Muscle layer of duodenum (tissue), 2 donors: ENCODE measurements around the gene CTRB2.
"Not testable (repeated sequence)": the region's sequence is repeated elsewhere in the genome, so short reads cannot be mapped to it uniquely, and the experiment has no call there.

Experiments used
- H3K27ac ChIP-seq: one replicate; pipeline ENCODE4 v1.7.0; 2013; ENCODE audit warnings: mild to moderate bottlenecking, low read length
- H3K27me3 ChIP-seq: one replicate; pipeline ENCODE4 v1.7.0; 2013; ENCODE audit warnings: low read depth, mild to moderate bottlenecking, control low read depth, low read length
- H3K36me3 ChIP-seq, 2 donors: one replicate each; pipeline ENCODE4 v1.7.0; 2013; ENCODE audit warnings: low read length in 2 of 2, control low read depth in 1 of 2, mild to moderate bottlenecking in 1 of 2; ENCODE audit not compliant: insufficient read depth in 2 of 2, control insufficient read depth in 1 of 2
- H3K4me1 ChIP-seq, 2 donors: one replicate each; pipeline ENCODE4 v1.7.0; 2013; ENCODE audit warnings: low read length in 2 of 2, mild to moderate bottlenecking in 2 of 2, control low read depth in 1 of 2, moderate library complexity in 1 of 2; ENCODE audit not compliant: insufficient read depth in 2 of 2, control insufficient read depth in 1 of 2
- H3K4me3 ChIP-seq, 2 donors: one replicate each; pipeline ENCODE4 v1.7.0; 2013; ENCODE audit warnings: low read length in 2 of 2, low read depth in 1 of 2, mild to moderate bottlenecking in 1 of 2
- H3K9me3 ChIP-seq, 2 donors: one replicate each; pipeline ENCODE4 v1.7.0; 2013; ENCODE audit warnings: low read length in 2 of 2, control low read depth in 1 of 2, mild to moderate bottlenecking in 1 of 2; ENCODE audit not compliant: control insufficient read depth in 1 of 2
- donor health status: healthy.

The CTRB2 gene

DNA sequence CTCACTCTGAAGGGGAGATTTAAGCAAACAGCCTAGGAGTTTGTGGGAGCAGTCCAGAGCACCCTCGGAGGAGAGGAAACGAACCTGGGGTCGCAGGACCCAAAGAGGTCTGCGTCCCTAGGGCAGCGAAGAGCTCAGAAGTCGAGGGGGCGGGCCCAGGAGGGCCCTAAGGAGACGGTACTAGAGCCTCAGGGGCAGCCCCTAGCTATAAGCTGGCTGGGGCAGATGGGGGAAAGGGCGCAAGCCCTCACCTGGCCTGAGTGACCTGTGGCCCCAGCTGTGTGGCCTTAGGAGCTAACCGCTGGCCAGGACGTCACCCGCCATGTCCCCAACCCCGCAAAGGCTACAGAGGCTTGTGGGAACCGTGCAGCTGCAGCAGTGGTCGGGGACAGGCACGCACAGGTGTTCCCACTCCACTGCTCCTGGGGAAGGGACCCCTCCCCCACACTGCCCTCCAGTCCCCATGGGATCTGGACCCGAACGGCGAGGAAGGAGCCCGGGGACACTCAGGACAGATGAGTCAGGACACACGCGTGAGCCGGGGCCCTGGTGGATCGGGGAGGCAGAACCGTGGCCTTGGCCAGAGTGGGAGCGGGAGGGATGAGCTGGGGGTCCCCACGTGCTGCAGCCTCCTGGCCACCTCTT lies 2.0 kb upstream of the CTRB2 start:
- Histone ChIP-seq H3K27ac (no peak overlapping the region), H3K27me3 (no peaks in the 10 kb centered on the region), H3K36me3 (no peaks in the 10 kb centered on the region), H3K4me3 (no peak overlapping the region), H3K9me3 (no peaks in the 10 kb centered on the region), H3K4me1 (no peaks in the 10 kb centered on the region)

DNA sequence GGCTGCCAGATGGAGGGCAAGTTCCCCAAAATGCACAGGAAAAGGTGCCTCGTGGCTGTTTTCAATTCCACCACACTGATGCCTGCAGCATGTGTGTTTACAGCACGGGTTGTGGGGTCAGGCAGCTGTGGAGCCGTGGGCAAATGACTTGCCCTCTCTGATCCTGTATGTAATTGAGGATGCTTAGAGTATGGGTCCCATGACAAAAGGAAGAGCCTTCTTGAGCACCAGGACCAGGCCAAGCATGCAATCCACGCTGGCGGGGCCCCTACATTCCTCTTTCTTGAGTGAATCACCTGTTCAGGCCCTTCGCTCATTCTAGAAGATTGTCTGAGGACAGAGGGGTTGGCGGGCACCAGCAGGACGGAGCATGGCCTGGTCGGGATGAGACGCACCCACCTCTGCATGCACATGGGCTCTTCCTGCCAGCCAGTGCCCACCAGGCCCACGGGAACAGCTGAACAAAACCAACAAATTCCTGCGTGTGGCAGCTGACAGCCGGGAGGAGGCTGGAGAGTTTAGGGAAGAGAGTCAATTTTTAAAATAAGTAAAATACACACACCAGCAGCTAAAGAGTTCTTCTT lies 1.4 kb upstream of the CTRB2 start:
- Histone ChIP-seq H3K36me3 (no peaks in the 10 kb centered on the region), H3K4me1 (no peaks in the 10 kb centered on the region), H3K27me3 (no peaks in the 10 kb centered on the region), H3K4me3 (no peak overlapping the region), H3K27ac (no peak overlapping the region), H3K9me3 (no peaks in the 10 kb centered on the region)

DNA sequence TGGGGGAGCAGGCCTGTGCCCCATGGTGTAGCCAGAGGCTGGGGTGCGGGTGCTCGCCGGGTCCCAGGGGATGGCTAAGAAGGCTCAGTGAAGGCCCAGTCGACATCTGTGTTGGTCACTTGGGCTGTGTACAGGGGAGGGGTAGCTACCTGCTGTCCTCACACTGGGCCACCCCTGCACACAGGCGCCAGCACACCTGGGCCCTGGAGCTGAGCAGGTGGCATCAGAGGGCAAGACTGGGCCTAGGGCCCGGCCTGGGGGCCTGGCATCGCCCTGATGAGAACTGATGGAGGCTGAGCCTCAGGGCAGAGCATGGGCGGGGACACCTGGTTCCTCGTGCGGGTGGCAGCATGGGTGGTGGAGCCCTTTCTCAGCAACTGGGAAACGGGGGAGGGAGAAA lies 870 bp upstream of the CTRB2 start:
- H3K36me3 ChIP-seq: no peaks in the 10 kb centered on the region
- no peak overlapping the region for H3K4me3 ChIP-seq
- no peaks in the 10 kb centered on the region for H3K9me3 ChIP-seq
- H3K27ac ChIP-seq: no peak overlapping the region
- no peaks in the 10 kb centered on the region for H3K4me1 ChIP-seq
- no peaks in the 10 kb centered on the region for H3K27me3 ChIP-seq

DNA sequence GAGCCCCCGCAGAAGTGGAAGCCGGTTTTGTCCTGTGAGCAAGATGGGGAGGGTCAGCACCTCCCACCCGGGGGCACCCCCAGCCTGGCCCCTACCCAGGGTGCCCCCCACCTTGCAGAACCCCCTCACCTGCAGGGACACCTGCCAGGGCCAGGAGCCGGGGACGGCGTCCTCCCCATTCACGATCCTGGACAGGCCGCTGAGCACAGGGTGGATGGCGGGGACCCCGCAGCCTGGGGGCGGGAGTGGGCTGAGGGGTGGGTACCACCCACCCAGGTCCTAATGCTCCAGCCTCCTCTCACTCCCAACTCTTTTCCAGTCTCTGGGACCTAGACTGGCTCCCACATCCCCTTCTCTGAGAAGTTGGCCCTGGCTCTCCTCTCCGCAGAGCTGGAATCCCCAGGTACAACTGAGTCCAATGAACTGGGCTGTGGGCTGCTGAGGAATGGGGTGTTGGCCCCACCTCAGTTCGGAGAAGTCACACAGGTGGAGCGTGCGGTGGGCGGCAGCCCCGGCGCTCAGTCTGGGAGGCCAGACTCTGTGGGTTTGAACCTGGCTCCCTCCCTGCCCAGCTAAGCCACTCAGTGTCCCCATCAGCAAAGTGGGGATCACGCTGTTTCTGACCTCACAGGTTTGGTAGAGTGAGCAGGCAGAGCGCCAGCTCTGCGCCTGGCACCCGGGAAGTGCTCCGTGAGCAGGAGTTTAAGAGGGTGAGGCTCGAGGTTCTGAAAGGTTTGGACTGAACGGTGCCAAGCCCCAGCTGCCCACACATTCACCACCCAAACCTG lies 806 bp downstream of the CTRB2 start:
- H3K4me1 ChIP-seq, H3K36me3 ChIP-seq, H3K4me3 ChIP-seq, H3K27me3 ChIP-seq, H3K27ac ChIP-seq, H3K9me3 ChIP-seq: not testable (repeated sequence)

DNA sequence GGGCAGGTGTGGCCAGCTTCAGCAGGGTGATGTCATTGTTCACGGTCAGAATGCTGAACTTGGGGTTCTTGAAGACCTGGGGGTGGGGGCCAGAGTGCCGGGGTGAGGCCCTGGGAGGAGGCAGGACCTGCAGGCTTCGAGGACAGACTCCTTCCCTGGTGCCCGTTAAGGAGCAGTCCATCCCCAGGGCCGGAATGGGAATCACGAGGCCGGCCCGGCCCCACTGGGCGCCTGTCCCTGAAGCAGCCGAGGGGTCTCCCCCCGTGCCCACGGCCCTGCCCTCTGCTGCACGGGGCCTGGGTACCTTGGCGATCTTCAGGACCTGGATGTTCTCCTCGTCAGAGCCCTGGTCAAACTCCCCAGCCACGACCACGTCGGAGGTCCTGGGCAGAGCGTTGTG lies 1.5 kb downstream of the CTRB2 start:
- H3K9me3 ChIP-seq, H3K4me1 ChIP-seq, H3K27ac ChIP-seq, H3K27me3 ChIP-seq, H3K36me3 ChIP-seq, H3K4me3 ChIP-seq: not testable (repeated sequence)

DNA sequence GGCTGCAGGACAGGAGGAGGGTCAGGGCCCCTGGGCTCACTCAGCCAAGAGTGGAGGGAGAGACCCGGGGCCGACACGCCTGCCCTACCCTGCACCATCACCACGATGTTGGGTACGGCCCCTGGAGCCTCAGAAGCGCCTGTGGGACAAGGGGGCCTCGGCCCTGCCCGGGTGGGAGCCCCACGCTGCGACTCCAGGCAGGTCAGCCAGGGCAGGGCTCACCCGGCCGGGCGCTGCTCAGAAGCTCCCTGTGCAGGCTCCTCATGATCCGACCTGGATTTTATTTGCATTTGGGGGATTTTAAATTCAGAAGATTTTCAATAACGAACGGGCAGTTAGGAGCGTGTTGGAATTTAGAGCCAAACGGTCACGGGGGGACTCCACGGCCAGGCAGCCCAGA lies 2.1 kb downstream of the CTRB2 start:
- not testable (repeated sequence) for H3K27ac ChIP-seq, H3K9me3 ChIP-seq, H3K4me3 ChIP-seq, H3K36me3 ChIP-seq, H3K27me3 ChIP-seq, H3K4me1 ChIP-seq

DNA sequence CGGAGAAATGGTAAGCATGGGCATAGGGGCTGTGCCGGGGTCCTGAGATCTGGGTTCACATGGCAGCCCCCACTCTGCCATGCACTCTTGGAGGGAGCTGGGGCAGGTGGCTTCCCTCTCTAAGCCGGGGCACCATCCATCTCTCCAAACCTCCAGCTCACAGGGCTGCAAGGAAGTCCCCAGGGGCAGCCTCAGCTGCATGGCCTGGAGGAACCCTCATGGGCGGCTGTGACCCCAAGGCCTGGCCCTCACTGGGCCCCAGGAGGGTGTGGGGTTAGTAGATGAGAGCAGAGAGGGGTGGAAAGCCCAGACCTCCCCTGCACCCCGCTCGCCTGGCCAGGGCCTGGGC lies 2.6 kb downstream of the CTRB2 start:
- Histone ChIP-seq H3K27ac (no peak overlapping the region), H3K36me3 (no peaks in the 10 kb centered on the region), H3K4me1 (no peaks in the 10 kb centered on the region), H3K4me3 (no peak overlapping the region), H3K27me3 (no peaks in the 10 kb centered on the region), H3K9me3 (no peaks in the 10 kb centered on the region)

DNA sequence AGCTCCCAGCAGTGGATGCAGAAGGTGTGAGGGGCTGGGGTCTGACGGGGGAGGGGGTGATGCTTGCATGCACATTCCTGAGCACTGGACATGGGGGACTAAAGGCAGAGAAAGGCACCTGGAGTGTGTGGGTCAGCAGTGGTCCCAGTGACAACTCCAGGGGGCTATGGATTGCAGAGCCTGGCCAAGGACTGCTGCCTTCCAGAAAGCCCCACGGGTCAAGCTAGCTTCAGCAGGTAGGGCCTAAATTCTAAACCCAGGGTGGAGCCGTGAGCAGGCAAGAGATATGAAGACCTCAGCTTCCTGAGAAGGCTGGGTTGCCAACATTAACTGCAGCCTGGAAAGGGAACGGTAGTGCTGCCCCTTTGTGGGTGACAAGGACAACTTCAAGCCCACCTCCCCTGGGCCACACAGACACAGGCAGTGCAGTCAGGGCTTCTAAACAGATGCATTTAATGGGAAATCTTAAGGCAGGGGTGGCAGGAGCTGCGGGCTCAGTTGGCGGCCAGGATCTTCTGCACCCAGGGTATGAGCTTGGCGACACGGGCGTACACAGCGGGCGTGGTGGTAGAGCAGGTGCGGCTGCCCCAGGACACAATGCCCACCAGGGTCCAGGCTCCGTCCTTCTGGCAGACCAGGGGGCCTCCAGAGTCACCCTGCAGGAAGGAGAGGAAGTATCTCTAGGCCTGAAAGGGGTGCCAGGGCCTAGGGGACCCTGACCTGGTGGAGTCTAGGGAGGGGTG lies 3.1 kb downstream of the CTRB2 start:
- no peaks in the 10 kb centered on the region for H3K36me3 ChIP-seq
- H3K4me3 ChIP-seq: no peak overlapping the region
- no peak overlapping the region for H3K27ac ChIP-seq
- no peaks in the 10 kb centered on the region for H3K4me1 ChIP-seq
- no peaks in the 10 kb centered on the region for H3K9me3 ChIP-seq
- no peaks in the 10 kb centered on the region for H3K27me3 ChIP-seq

DNA sequence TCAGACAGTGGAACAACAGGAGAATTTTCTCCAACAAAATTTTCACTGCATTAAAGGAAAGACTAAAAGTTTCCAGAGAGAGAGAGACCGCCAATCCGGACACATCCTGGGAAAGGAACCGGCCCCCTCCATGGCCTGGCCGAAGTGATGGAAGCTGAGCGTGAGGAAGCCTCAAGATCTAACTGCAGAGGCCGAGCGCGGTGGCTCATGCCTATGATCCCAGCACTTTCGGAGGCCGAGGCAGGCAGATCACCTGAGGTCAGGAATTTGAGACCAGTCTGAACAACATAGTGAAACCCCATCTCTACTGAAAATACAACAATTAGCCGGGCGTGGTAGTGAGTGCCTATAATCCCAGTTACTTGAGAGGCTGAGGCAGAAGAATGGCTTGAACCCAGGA lies 3.9 kb downstream of the CTRB2 start:
- Histone ChIP-seq H3K27me3 (no peaks in the 10 kb centered on the region), H3K4me1 (peaks cover 0 to 2% of the 10 kb centered on the region in 2 donors), H3K36me3 (no peaks in the 10 kb centered on the region), H3K27ac (no peak overlapping the region), H3K4me3 (no peak overlapping the region), H3K9me3 (no peaks in the 10 kb centered on the region)

DNA sequence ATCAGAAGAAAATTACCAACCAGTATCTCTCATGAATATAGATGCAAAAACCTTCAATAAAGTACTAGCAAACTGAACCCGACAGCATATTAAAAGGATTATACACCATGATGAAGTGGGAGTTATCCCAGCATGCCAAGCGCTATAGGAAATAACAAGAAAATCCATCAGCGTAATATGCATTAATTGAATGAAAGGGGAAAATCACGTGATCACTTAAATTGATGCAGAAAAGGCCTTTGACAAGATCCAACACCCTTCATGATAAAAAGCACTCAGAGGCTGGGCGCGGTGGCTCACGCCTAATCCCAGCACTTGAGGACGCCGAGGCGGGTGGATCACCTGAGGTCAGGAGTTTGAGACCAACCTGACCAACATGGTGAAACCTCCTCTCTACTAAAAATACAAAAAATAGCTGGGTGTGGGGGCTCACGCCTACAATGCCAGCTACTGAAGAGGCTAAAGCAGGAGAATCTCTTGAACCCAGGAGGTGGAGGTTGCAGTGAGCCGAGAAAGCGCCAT lies 4.8 kb downstream of the CTRB2 start:
- no peak overlapping the region for H3K27ac ChIP-seq
- no peaks in the 10 kb centered on the region for H3K9me3 ChIP-seq
- peaks cover 0 to 6% of the 10 kb centered on the region in 2 donors for H3K4me1 ChIP-seq
- H3K27me3 ChIP-seq: no peaks in the 10 kb centered on the region
- H3K4me3 ChIP-seq: no peak overlapping the region
- no peaks in the 10 kb centered on the region for H3K36me3 ChIP-seq

DNA sequence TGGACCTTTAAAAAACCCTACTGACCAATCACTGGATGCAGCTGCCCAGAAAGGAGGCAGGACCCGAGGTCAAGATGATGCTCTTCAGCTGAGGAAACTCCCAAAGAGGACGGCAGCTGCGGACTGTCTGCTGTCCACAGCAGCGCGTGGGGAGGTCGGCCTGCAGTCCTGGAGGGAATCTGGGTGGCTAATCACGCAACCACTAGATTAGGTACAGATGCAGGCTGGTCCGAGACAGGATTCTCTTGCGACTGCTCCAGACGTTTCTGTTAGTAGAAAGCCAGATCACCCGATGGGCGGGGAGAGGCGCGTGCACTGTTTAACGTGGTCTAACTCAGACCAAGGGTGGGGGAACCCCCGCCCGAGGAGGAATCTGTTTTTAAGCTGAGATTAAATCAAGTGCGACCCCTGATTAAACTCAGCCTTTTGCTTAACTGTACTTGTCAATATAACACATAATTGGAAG lies 8.8 kb downstream of the CTRB2 start:
- Histone ChIP-seq H3K4me3 (no peak overlapping the region), H3K9me3 (no peaks in the 10 kb centered on the region), H3K4me1 (peaks cover 0 to 6% of the 10 kb centered on the region in 2 donors), H3K36me3 (no peaks in the 10 kb centered on the region), H3K27ac (no peak overlapping the region), H3K27me3 (no peaks in the 10 kb centered on the region)
